Endothelial cell of umbilical vein (primary cell): ENCODE data around the gene FLT1. TPM values are rescaled to one million over a fixed set of nuclear protein-coding genes. Genes with fewer than 3 reads are reported as not detected.

Source experiments
- BruUV-seq: library from RNA; stranded (reverse); fragments of 400-500 nt; replicated peaks from 2 replicates; lab custom pipeline; 2021; lab: Mats Ljungman, UMichigan
- CTCF ChIA-PET: fragments of 300-600, 350-600 bp; sonication (Branson Sonifier 250); formaldehyde crosslinking; loops from one replicate; lab custom pipeline; 2021; ENCODE audit warnings: antibody characterized with exemption, inconsistent platforms; lab: Charles Lee
- POLR2A ChIA-PET: fragments of 300-600, 350-600 bp; sonication (Branson Sonifier 250); formaldehyde crosslinking; loops from one replicate; lab custom pipeline; 2021; ENCODE audit warnings: antibody characterized with exemption, inconsistent platforms; lab: Charles Lee
- DNase-seq: peaks from one replicate; pipeline ENCODE4 v3.0.0-alpha.2; 2011; ENCODE audit warnings: low read depth, low spot score
- FAIRE-seq: peaks from 2 replicates; lab custom pipeline; 2011; peaks lifted over from hg19 to GRCh38; lab: Jason Lieb, UNC
- H2AFZ ChIP-seq: 2 replicates; pipeline ENCODE4 v1.6.0; 2012; ENCODE audit warnings: low read depth, low read length, control low read depth, inconsistent platforms
- H3K27ac ChIP-seq: 2 replicates; pipeline ENCODE4 v1.5.1; 2011; ENCODE audit warnings: low read depth, mild to moderate bottlenecking, control low read depth, low read length, moderate library complexity; ENCODE audit not compliant: insufficient read depth
- H3K27me3 ChIP-seq, 2 experiments: 2 replicates each; pipeline versions ENCODE4 v1.6.0 to v1.6.1; 2011; ENCODE audit warnings: low read length in 2 of 2, mixed read lengths in 1 of 2; ENCODE audit not compliant: control insufficient read depth in 2 of 2, insufficient read depth in 2 of 2
- H3K36me3 ChIP-seq, 2 experiments: 2 replicates in 1 of 2; 3 replicates in 1 of 2; pipeline ENCODE4 v1.5.1; 2011; ENCODE audit warnings: low read length in 2 of 2, mild to moderate bottlenecking in 1 of 2, moderate library complexity in 1 of 2; ENCODE audit not compliant: control insufficient read depth in 2 of 2, insufficient read depth in 2 of 2; ENCODE audit errors: extremely low read depth in 1 of 2
- H3K4me1 ChIP-seq: 3 replicates; pipeline ENCODE4 v1.5.1; 2011; ENCODE audit warnings: mild to moderate bottlenecking, low read length; ENCODE audit not compliant: control insufficient read depth, insufficient read depth; ENCODE audit errors: extremely low read depth
- H3K4me2 ChIP-seq: 2 replicates; pipeline ENCODE4 v1.6.1; 2011; ENCODE audit warnings: low read length, control low read depth, mixed read lengths; ENCODE audit not compliant: insufficient read depth
- H3K4me3 ChIP-seq, 3 experiments: fragments of 200-600 bp in 1 of 3; sonication (generic), shearing (Covaris generic) in 1 of 3; replicated peaks in 1 of 3; 2 replicates each; pipeline ENCODE4 v1.5.1; 2011 to 2016; ENCODE audit warnings: control low read depth in 3 of 3, low read length in 3 of 3, mild to moderate bottlenecking in 2 of 3, inconsistent platforms in 1 of 3, low read depth in 1 of 3, moderate library complexity in 1 of 3; ENCODE audit not compliant: insufficient read depth in 1 of 3
- H3K79me2 ChIP-seq: 2 replicates; pipeline ENCODE4 v1.6.0; 2012; ENCODE audit warnings: low read length, inconsistent platforms; ENCODE audit not compliant: control insufficient read depth, insufficient read depth
- H3K9ac ChIP-seq: replicated peaks from 2 replicates; pipeline ENCODE3; 2011; ENCODE audit warnings: low read length, control low read depth; ENCODE audit not compliant: insufficient read depth; ENCODE audit errors: extremely low read depth
- H3K9me1 ChIP-seq: replicated peaks from 3 replicates; pipeline ENCODE4 v1.6.0; 2011; ENCODE audit warnings: mild to moderate bottlenecking, low read length; ENCODE audit not compliant: control insufficient read depth, insufficient read depth; ENCODE audit errors: extremely low read depth
- H3K9me3 ChIP-seq: replicated peaks from 2 replicates; pipeline ENCODE4 v1.5.1; 2012; ENCODE audit warnings: low read length, inconsistent platforms; ENCODE audit not compliant: control insufficient read depth, insufficient read depth
- H4K20me1 ChIP-seq: replicated peaks from 2 replicates; pipeline ENCODE3; 2011; ENCODE audit warnings: mild to moderate bottlenecking, low read length; ENCODE audit not compliant: control insufficient read depth, insufficient read depth; ENCODE audit errors: extremely low read depth
- EZH2 ChIP-seq: IDR thresholded peaks from 2 replicates; pipeline ENCODE4 v1.6.1; 2012; ENCODE audit warnings: borderline replicate concordance, low read depth, mild to moderate bottlenecking, moderate library complexity, low read length, inconsistent platforms; ENCODE audit not compliant: severe bottlenecking
- GATA2 ChIP-seq: IDR thresholded peaks from 2 replicates; pipeline ENCODE4 v1.7.0; 2011; ENCODE audit warnings: low read depth, mild to moderate bottlenecking, moderate library complexity, mixed read lengths, low read length; ENCODE audit not compliant: insufficient read length, insufficient read depth
- JUN ChIP-seq: IDR thresholded peaks from 2 replicates; pipeline ENCODE4 v1.6.1; 2011; ENCODE audit warnings: borderline replicate concordance, low read depth; ENCODE audit not compliant: insufficient read length, insufficient read depth
- MAX ChIP-seq: IDR thresholded peaks from 2 replicates; pipeline ENCODE4 v1.6.1; 2011; ENCODE audit not compliant: insufficient read depth, insufficient read length
- MYC ChIP-seq: IDR thresholded peaks from one replicate; pipeline ENCODE4 v1.6.1; 2011; ENCODE audit warnings: mild to moderate bottlenecking, low read depth, low read length
- POLR2AphosphoS5 ChIP-seq: IDR thresholded peaks from 2 replicates; pipeline ENCODE4 v1.6.1; 2012; ENCODE audit warnings: low read depth, mild to moderate bottlenecking, control low read depth, low read length, moderate library complexity; ENCODE audit not compliant: insufficient read depth
- dilution Hi-C: fragments of 300-500 bp; cut with MboI; formaldehyde crosslinking; loops from one replicate; pipeline ENCODE4 v1.15.0; 2019; ENCODE audit warnings: low sequenced_read_pairs; ENCODE audit not compliant: extremely low pct_ligation_motif_present
- intact Hi-C: fragments of 100-400 bp; cut with micrococcal nuclease; formaldehyde crosslinking; loops from one replicate; pipeline ENCODE4 v1.10.0; 2022
- polyA plus RNA-seq, 4 experiments: library from polyadenylated mRNA; depleted of rRNA in 3 of 4; stranded (reverse) in 3 of 4; unstranded in 1 of 4; fragments of >200 nt; gene quantifications; 2 replicates each; pipeline versions ENCODE4 v1.2.1 to v1.2.3, GENCODE V29; 2011 to 2012; ENCODE audit warnings: missing spikeins in 1 of 4
- total RNA-seq: library from RNA; stranded (reverse); gene quantifications from 2 replicates; pipeline ENCODE4 v1.2.3, GENCODE V29; 2021

FLT1 gene
- total and polyA plus RNA-seq, 2 donors (not counting 3 experiments of a cell fraction or from before 2014, with no cell fraction given): 16.0 to 104 TPM

- dilution Hi-C loops (loop anchor here (25.0 kb wide), 1 partner anchor 187 kb away; the partner anchor contains the start of gene FLT1), intact Hi-C loops (no loop called here)
- Histone ChIP-seq H3K79me2 (no peaks in the 10 kb centered on the region), H3K4me2 (no peak overlapping the region), H3K4me3 (no peak overlapping the region), H3K4me1 (no peaks in the 10 kb centered on the region), H3K9me1 (no peaks in the 10 kb centered on the region), H3K9ac (no peak overlapping the region), H3K9me3 (no peaks in the 10 kb centered on the region), H3K27me3 (no peaks in the 10 kb centered on the region), H4K20me1 (no peaks in the 10 kb centered on the region), H3K27ac (no peak overlapping the region), H3K36me3 (peaks cover 0 to 2% of the 10 kb centered on the region in 2 experiments), H2AFZ (no peak overlapping the region)
- ChIA-PET POLR2A (no interaction called here), CTCF (no interaction called here)
- DNase-seq: no peak
- FAIRE-seq: no peak
- no peak for TF ChIP-seq MAX
- no peak for TF ChIP-seq MYC
- no peak for TF ChIP-seq GATA2
- TF ChIP-seq JUN: no peak
- BruUV-seq: no TSS peak
Measured at GRCh38 chr13:28299916-28300315, 195.0 kb downstream of the FLT1 start.

GRCh38 chr13:28297341-28297740 is 197.6 kb downstream of the FLT1 start:
- Histone ChIP-seq H3K36me3 (peaks cover 0 to 2% of the 10 kb centered on the region in 2 experiments), H3K27me3 (no peaks in the 10 kb centered on the region), H3K4me1 (no peaks in the 10 kb centered on the region), H3K4me2 (no peak overlapping the region), H3K9me1 (no peaks in the 10 kb centered on the region), H4K20me1 (no peaks in the 10 kb centered on the region), H3K9ac (no peak overlapping the region), H3K27ac (no peak overlapping the region), H3K4me3 (no peak overlapping the region), H3K79me2 (no peaks in the 10 kb centered on the region), H2AFZ (no peak overlapping the region), H3K9me3 (no peaks in the 10 kb centered on the region)
- DNase-seq (no peak), FAIRE-seq (no peak)
- BruUV-seq: no TSS peak
- POLR2A ChIA-PET: no interaction called here
- intact Hi-C loops: no loop called here
- CTCF ChIA-PET: no interaction called here
- TF ChIP-seq EZH2 (no peak), POLR2AphosphoS5 (no peak), MYC (no peak), GATA2 (no peak), JUN (no peak)
- dilution Hi-C loops: no loop called here
